Mucosa of descending colon (tissue), 3 donors: ENCODE data around the gene GABRG3. TPM values are rescaled to one million over a fixed set of nuclear protein-coding genes. Genes with fewer than 3 reads are reported as not detected.

Source experiments
- ATAC-seq: fragments of 200-7000 bp; cut with Tn5 transposase; one replicate; pipeline ENCODE4 v1.9.1; 2020; ENCODE audit warnings: mild to moderate bottlenecking, moderate library complexity
- DNase-seq, 3 donors: peaks; one replicate each; pipeline ENCODE4 v3.0.0-alpha.2; 2020
- H3K36me3 ChIP-seq: fragments of 200-600 bp; one replicate; pipeline ENCODE4 v1.8.0; 2021; ENCODE audit warnings: low read depth, mild to moderate bottlenecking
- H3K4me1 ChIP-seq: fragments of 200-600 bp; one replicate; pipeline ENCODE4 v1.8.0; 2021; ENCODE audit warnings: low read depth, mild to moderate bottlenecking
- H3K4me3 ChIP-seq: fragments of 200-600 bp; one replicate; pipeline ENCODE4 v1.8.0; 2021; ENCODE audit warnings: mild to moderate bottlenecking
- H3K9me3 ChIP-seq: fragments of 200-600 bp; one replicate; pipeline ENCODE4 v1.8.0; 2021; ENCODE audit warnings: mild to moderate bottlenecking
- CTCF ChIP-seq: fragments of 200-600 bp; IDR thresholded peaks from one replicate; pipeline ENCODE4 v1.8.0; 2022; ENCODE audit warnings: antibody characterized with exemption, mild to moderate bottlenecking
- intact Hi-C, 2 donors: fragments of 100-400 bp; cut with DNase I in 1 of 2; cut with micrococcal nuclease in 1 of 2; formaldehyde crosslinking; loops; one replicate each; pipeline versions ENCODE4 v1.11.0 to v1.11.1; 2022; cut with DNase I, micrococcal nuclease
- total RNA-seq, 3 donors: library from RNA; stranded (reverse); fragmentation: NEBNext Ultra II Directional in 2 of 3; extraction: Animal tissue kit (Norgen Biotek cat#: 25700) in 2 of 3; gene quantifications; one replicate each; pipeline versions ENCODE4 v1.2.1 to v1.2.4, GENCODE V29; 2021 to 2023
- donor health status: DM: no; HTN: no; CAD: no; lungs with moderate emphysema.
- donor health status: DM: no; HTN: no; CAD: no.
- donor health status: DM: no; HTN: yes; CAD: no.

Gene GABRG3
- total RNA-seq, 3 donors from 2014 or later: 0.03 TPM; not detected in 2

DNA sequence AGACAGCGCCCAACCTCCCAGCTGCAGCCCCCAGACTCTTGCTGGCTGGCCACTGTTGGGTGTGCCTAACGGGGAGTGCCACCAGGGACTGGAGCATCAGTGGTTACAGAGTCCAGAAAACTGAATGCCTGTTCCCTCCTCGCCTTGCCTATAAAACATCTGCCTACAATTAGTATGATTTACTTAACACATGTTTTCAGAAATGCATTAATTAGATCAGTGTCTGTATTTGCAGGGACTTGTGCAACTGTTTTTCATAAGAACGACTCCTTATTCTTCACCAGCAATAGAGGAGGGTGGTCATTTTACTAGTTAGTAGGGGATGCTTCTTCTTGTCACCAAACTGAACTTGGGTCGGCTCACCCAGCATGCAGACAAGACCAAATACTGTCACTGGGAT lies 248.7 kb downstream of the GABRG3 start:
- H3K9me3 ChIP-seq: peaks cover 71% of the 10 kb centered on the region
- ATAC-seq (no peak), DNase-seq (no peak)
- no peaks in the 10 kb centered on the region for H3K36me3 ChIP-seq
- intact Hi-C loops: no loop called here
- no peak for TF ChIP-seq CTCF
- H3K4me3 ChIP-seq: no peak overlapping the region
- no peaks in the 10 kb centered on the region for H3K4me1 ChIP-seq

GRCh38 chr15:27220199-27220598 lies 249.2 kb downstream of the GABRG3 start:
- ATAC-seq: no peak
- Histone ChIP-seq H3K9me3 (peaks cover 69% of the 10 kb centered on the region), H3K36me3 (no peaks in the 10 kb centered on the region), H3K4me1 (no peaks in the 10 kb centered on the region), H3K4me3 (no peak overlapping the region)
- TF ChIP-seq CTCF: no peak
- DNase-seq: no peak
- intact Hi-C loops: no loop called here

DNA sequence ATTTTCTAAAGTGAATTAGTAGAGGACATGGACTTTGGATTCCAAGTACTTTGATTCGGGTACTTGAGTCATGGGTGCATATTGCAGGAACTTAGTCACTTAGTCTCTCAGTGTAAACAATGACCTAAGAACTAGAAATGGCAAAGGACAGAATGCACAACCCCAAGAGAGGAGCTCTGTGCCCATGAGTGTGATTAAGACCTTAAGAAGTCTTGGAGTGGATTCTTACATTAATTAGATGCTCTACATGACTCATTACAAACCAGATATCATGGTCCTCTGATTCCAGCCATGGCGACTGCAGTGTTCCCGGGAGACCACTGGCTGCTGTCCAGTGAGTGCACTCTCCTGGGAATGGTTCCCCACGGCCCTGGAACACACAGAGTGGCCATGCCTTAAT lies 251.5 kb downstream of the GABRG3 start:
- DNase-seq: no peak
- no peak for ATAC-seq
- no peak for TF ChIP-seq CTCF
- intact Hi-C loops: no loop called here
- H3K4me1 ChIP-seq: no peaks in the 10 kb centered on the region
- H3K4me3 ChIP-seq: no peak overlapping the region
- no peaks in the 10 kb centered on the region for H3K36me3 ChIP-seq
- H3K9me3 ChIP-seq: peaks cover 71% of the 10 kb centered on the region

GRCh38 chr15:27223179-27223578 lies 252.2 kb downstream of the GABRG3 start:
- no peaks in the 10 kb centered on the region for H3K36me3 ChIP-seq
- peaks cover 70% of the 10 kb centered on the region for H3K9me3 ChIP-seq
- DNase-seq (no peak), ATAC-seq (no peak)
- intact Hi-C loops: no loop called here
- no peaks in the 10 kb centered on the region for H3K4me1 ChIP-seq
- TF ChIP-seq CTCF: no peak
- H3K4me3 ChIP-seq: no peak overlapping the region

GRCh38 chr15:27231811-27232210 lies 260.8 kb downstream of the GABRG3 start:
- TF ChIP-seq CTCF: no peak
- DNase-seq (no peak), ATAC-seq (no peak)
- intact Hi-C loops: no loop called here
- Histone ChIP-seq H3K9me3 (peaks cover 52% of the 10 kb centered on the region), H3K4me3 (no peak overlapping the region), H3K36me3 (no peaks in the 10 kb centered on the region), H3K4me1 (no peaks in the 10 kb centered on the region)

DNA sequence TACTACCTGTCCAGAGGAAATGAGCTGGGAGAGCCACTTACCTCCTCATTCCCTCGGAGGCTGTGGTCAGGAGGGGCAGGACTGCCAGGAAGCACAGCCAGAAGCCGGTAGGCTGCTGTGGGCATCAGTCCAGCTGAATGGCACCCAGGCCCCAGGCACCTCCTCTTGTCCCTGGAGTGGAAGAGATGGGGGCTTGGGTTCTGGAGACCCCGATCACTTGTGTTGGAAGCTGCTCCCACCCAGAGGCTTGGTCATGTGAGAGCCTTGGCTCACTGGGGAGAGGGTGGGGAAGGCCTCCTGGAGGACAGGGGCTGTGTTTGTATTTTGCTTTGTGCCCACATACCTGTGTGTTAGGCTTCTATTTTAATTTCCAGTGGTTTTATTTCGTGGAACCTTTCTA lies 261.9 kb downstream of the GABRG3 start:
- no peaks in the 10 kb centered on the region for H3K36me3 ChIP-seq
- no peak for DNase-seq
- no peaks in the 10 kb centered on the region for H3K4me1 ChIP-seq
- TF ChIP-seq CTCF: no peak
- intact Hi-C loops: no loop called here
- no peak for ATAC-seq
- no peak overlapping the region for H3K4me3 ChIP-seq
- peaks cover 52% of the 10 kb centered on the region for H3K9me3 ChIP-seq
